D721Med (cell line): ENCODE measurements around the gene FASN.
A peak's percentile ranks its signal among the peaks of the same experiment; 100 is the strongest.

Experiments
- DNase-seq: peaks from one replicate; pipeline ENCODE4 v3.0.0; 2011; ENCODE audit warnings: low spot score; ENCODE audit not compliant: insufficient read length
- FAIRE-seq: peaks from 2 replicates; lab custom pipeline; 2011; peaks lifted over from hg19 to GRCh38; lab: Jason Lieb, UNC
- CTCF ChIP-seq: IDR thresholded peaks from 2 replicates; pipeline ENCODE4 v1.5.1; 2012; ENCODE audit warnings: mild to moderate bottlenecking, control low read depth; ENCODE audit not compliant: insufficient read depth; ENCODE audit errors: missing control alignments

Gene FASN

GRCh38 chr17:82098939-82099763, 1.1 kb upstream of the FASN start:
- TF ChIP-seq CTCF: no peak
- DNase-seq (no peak), FAIRE-seq (no peak)

- FAIRE-seq (no peak), DNase-seq (no peak)
- no peak for TF ChIP-seq CTCF
Measured at GRCh38 chr17:82097919-82098168, 192 bp downstream of the FASN start.

- FAIRE-seq (no peak), DNase-seq (peak; percentile 66)
- no peak for TF ChIP-seq CTCF
Measured at GRCh38 chr17:82097184-82097918, 685 bp downstream of the FASN start.

GRCh38 chr17:82096709-82097183, 1.3 kb downstream of the FASN start:
- no peak for FAIRE-seq
- no peak for DNase-seq
- TF ChIP-seq CTCF: no peak

- DNase-seq (no peak), FAIRE-seq (no peak)
- no peak for TF ChIP-seq CTCF
Measured at GRCh38 chr17:82095777-82096708, 2.0 kb downstream of the FASN start.

GRCh38 chr17:82094931-82095776, 2.9 kb downstream of the FASN start:
- no peak for TF ChIP-seq CTCF
- FAIRE-seq: no peak
- no peak for DNase-seq
